GM19397 (cell line): ENCODE data around the gene UVRAG.
A peak's percentile ranks its signal among the peaks of the same experiment; 100 is the strongest.

Experiments used
- ATAC-seq: cut with Tn5 transposase; IDR thresholded peaks from one replicate; pipeline ENCODE4 v1.9.1; 2021; ENCODE audit warnings: mild to moderate bottlenecking, moderate library complexity; ENCODE audit not compliant: unreplicated experiment

The UVRAG gene

GRCh38 chr11:76157891-76158290 lies 342.9 kb downstream of the UVRAG start:
- no peak for ATAC-seq

- ATAC-seq, result no peak
Observed at GRCh38 chr11:76158394-76159302, 343.6 kb downstream of the UVRAG start.

GRCh38 chr11:76159303-76159937 lies 344.4 kb downstream of the UVRAG start:
- no peak for ATAC-seq

DNA sequence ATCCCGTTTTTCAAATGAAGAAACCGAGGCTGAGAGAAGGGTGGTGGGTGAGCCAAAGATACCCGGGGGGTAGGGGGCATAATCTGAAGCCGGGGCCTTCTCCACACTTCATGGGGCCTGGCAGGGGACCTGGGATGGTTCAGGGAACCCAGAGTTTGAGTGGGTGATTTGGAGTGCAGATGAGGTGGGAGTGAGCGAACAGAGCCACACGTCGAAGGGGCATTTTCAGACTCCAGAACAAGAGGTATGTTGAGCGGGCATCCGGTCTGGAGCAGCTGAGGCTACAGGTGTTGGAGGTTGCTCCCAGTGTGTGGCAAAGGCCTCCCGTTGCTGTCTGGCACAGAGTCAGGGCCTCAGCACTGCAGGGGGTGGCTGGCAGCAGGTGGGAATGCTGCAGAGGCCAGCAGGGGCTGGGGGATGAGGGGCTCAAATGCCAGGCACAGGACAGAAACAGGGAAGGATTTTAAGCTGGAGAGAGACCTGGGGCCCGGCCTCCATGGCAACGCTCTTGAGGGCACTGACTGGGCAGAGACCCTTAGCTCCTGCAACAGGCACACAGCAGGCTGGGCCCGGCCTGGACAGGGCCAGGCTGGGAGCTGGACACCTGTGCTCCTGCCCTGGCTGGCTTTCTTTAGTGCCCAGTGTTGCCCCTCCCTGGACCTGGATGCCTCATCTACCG lies 345.1 kb downstream of the UVRAG start:
- ATAC-seq, result no peak

GRCh38 chr11:76160856-76161255 lies 345.8 kb downstream of the UVRAG start:
- ATAC-seq, result no peak

DNA sequence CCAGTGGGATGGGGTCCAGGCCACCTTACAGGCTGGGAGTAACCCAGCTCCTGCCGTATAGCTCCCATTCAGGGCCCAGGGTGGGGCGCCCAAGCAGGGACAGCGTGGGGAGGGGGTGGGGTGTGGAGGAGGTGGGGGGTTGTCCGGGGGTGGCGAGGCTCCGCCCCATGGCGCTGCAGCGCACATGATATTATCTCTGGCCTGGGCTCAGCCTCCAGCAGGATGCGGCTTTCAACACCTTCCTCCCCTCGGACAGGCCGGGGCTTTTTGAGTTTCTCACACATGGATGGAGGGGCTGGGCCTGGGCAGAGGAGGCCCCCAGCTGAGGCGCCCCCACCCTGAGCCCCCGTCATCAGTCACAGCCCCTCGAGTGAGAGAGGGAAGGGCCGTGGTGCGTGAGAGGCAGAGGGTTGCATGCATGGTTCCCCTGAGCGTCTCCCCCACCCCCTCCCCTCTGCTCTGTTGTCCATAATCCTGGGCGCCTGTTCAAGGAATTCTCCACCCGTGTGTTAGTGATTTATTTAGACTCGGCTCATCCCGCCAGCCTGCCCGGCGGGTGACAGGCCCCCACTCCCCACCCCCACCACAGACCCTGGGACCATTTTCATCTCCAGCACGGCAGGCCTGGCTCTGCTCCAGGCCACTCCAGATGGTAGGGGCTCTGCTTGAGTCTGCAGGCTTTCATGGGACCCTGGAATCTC lies 346.4 kb downstream of the UVRAG start:
- no peak for ATAC-seq

DNA sequence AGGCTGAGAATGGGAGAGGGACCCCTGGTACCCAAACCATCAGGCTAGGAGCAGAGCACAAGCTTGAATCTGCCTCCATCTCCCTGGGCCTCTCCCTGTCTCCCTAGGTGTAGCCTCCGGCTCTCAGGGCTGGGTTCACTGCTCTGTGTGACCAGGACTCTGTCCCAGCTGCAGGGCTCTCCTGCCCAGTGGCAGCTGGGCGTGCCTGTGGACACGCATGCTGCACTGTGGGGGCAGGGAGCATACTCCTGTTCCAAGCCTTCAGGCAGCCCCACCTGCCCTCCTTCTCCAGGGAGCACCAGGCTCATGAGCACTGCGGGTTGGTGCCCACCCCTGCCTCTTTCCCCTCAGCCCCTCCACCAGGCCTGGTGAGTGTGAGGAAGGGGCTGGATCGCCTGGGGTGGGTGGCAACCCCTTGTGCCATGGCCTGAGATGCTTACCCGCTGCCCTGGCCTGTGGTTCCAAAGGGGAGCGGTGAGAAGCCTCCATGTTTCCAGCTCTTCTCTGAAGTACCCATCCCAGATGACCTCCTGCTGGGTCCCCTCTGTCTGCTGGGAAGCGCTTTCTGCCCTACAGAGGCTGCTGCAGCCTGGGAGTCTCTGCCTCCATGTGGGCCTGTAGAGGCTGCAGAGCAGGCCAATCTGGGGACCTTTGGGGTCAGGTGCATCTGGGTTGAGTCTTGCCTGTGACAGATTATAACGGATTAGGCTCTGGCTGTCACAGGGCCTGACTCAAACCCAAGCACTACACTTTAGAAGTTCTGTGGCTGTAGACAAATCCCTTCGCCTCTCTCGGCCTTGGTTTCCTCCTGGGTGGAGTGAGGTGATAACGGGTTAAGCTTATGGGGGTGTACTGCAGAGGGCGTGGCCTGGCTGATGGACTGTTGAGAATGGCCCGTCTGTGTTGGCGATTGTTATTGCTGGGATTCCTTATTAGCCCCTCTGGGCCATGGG lies 347.6 kb downstream of the UVRAG start:
- ATAC-seq, result no peak

- ATAC-seq, result no peak
Observed at GRCh38 chr11:76163289-76163880, 348.4 kb downstream of the UVRAG start.

DNA sequence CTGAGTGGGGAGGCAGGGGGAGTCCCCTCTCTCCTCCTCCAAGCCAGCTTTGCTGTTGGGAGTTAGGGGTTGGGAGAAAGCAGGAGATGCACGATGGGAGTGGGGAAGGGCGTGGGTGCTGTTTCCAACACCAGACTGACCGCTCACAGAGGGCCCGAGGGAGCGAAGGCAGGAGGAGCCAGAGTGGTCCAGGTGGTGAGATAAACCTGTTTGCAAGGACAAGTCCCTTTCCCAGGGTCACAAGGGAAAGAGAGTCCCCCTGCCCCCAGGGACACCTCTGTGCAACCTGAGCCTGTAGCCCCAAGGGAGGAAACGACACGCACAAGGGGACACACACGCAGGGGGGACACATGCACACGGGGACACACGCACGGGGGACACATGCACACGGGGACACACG lies 349.1 kb downstream of the UVRAG start:
- no peak for ATAC-seq

DNA sequence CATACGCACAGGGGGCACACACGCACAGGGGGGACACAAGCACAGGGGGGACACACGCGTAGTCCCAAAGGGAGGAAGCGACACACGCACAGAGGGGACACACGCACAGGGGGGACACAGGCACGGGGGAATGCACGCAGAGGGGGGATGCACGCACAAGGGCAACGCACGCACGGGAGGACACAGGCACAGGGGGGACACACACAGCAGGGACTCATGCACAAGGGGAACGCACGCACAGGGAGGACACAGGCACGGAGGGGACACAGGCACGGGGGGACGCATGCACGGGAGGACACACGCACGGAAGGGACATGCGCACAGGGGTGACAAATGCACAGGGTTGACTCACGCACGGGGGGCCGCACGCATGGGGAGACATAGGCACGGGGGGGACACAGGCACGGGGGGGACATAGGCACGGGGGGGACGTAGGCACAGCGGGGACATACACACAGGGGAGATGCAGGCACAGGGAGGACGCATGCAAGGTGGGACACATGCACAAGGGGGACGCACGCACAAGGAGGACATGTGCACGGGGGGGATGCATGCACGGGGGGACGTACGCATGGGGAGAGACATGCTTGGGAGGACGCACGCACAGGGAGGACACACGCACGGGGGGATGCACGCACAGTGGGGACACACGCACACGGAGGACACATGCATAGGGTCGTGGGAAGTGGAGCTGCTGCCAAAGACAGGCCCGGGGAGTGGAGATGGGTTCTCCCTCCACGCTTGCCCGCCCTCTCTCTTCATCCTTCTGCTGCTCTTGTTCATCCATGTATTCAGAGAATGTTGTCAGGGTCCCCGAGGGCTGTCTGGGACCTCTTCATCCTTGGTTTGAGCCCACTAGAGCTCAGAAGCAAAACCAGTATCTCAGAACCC lies 350.1 kb downstream of the UVRAG start:
- no peak for ATAC-seq

DNA sequence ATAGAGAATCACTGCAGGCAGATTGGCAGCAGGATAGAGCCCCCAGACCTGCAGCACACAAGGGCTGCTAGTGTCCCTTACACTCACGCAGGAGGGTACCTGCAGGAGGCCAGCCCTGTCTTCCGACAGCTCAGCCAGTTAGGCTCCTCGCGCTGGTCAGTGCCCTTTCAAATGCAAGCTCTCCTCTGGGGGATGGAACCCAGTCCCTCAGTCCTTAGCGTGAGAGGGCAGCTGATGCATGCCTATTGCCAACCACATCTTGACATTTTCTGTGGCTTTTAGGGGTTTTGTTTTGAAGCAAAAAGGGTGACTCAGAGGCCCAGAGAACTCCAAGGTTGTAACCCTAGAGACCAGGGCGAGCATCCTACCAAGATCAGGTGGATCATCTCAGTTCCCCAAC lies 351.3 kb downstream of the UVRAG start:
- ATAC-seq, result no peak

- no peak for ATAC-seq
Observed at GRCh38 chr11:76167590-76167989, 352.6 kb downstream of the UVRAG start.

GRCh38 chr11:76169473-76169896 lies 354.5 kb downstream of the UVRAG start:
- peak; percentile 48 for ATAC-seq

DNA sequence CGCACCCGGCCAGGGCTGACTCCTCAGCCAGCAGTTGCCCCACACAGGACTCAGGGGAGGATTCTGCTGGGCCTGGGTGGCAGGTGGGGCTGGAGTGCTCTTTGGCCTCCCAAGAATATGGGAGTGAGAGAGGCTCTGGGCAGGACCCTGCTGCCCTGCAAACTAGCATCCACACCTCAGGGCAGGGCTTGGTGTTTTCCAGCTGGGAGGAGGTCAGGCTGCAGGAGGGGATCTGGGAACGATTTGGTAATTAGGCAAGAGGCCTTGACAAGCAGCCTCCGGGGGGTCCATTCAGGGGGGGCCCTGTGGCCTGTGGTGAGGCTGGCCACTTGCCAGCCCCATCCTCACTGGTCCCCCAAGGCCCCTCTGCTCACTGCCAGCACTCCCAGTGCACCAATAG lies 355.5 kb downstream of the UVRAG start:
- ATAC-seq, result no peak

- no peak for ATAC-seq
Observed at GRCh38 chr11:76172583-76172982, 357.6 kb downstream of the UVRAG start.

GRCh38 chr11:76173663-76174062 lies 358.7 kb downstream of the UVRAG start:
- no peak for ATAC-seq

GRCh38 chr11:76174330-76174729 lies 359.3 kb downstream of the UVRAG start:
- ATAC-seq, result no peak

GRCh38 chr11:76175783-76176182 lies 360.8 kb downstream of the UVRAG start:
- no peak for ATAC-seq

GRCh38 chr11:76176463-76176862 lies 361.5 kb downstream of the UVRAG start:
- ATAC-seq, result no peak
